ENCODE data around the gene EHD2. TPM values are rescaled to one million over a fixed set of nuclear protein-coding genes. Genes with fewer than 3 reads are reported as not detected.

The EHD2 gene
- total and polyA plus RNA-seq, 2 of the 4 experiments (the other 2 are of a cell fraction): 35.3 to 181 TPM

- peak overlapping the region; percentile 97 for H2BK5ac ChIP-seq (ENCODE audit: low read depth, low read length, poor library complexity, severe bottlenecking)
- peaks cover 49% of the 10 kb centered on the region for H3K9me1 ChIP-seq (ENCODE audit: insufficient read depth, low read length)
- peaks cover 58% of the 10 kb centered on the region for H4K20me1 ChIP-seq (ENCODE audit: insufficient read depth, low read length)
- H4K8ac ChIP-seq (ENCODE audit: low read depth in 2 of 2, low read length in 2 of 2): peak overlapping the region; percentile 23 to 79; a peak in 3 of 4 replicates
- H3K36me3 ChIP-seq (ENCODE audit: control insufficient read depth, insufficient read depth, low read length): peaks cover 2% of the 10 kb centered on the region
- H2BK15ac ChIP-seq (ENCODE audit: low read depth, low read length): peak overlapping the region; percentile 75; the same call in 2 of the 3 replicates
- H3K27me3 ChIP-seq (ENCODE audit: control insufficient read depth, insufficient read depth, low read length): no peaks in the 10 kb centered on the region
- H3K4me2 ChIP-seq (ENCODE audit: low read depth, low read length): peak overlapping the region; percentile 82
- peak overlapping the region; percentile 94 for H2AK5ac ChIP-seq (ENCODE audit: low read depth, low read length)
- H3K4ac ChIP-seq (ENCODE audit: low read depth, low read length): peak overlapping the region; percentile 94
- CTCF ChIA-PET: interaction anchor here (1.0 kb wide), 1 partner anchor 64 kb away, joined by 3 read pairs; no protein-coding TSS in a partner anchor
- H3K79me1 ChIP-seq (ENCODE audit: low read depth in 1 of 2, low read length in 2 of 2): peaks cover 39 to 88% of the 10 kb centered on the region in 2 experiments
- peak overlapping the region; percentile 64; the same call in 1 of the 2 replicates for H3K56ac ChIP-seq (ENCODE audit: extremely low read depth, insufficient read depth, low read length)
- H3K23ac ChIP-seq (ENCODE audit: low read depth, low read length): peak overlapping the region; percentile 84; the same call in 1 of the 2 replicates
- dilution Hi-C loops (cut with HindIII; ENCODE audit: low sequenced_read_pairs, unreplicated experiment): no loop called here
- H2AFZ ChIP-seq (replicated peaks; ENCODE audit: low read length, poor library complexity): peak overlapping the region; percentile 50
- WGBS, 2 experiments (ENCODE audit: extremely low coverage in 2 of 2, insufficient read length in 1 of 2): 48% methylated on average over 11 of the region's 24 CpGs; no CpG with 5 or more reads in 1 of the 2 experiments
- POLR2A ChIA-PET (ENCODE audit: unreplicated experiment): no interaction called here
- H3K4me1 ChIP-seq (ENCODE audit: control insufficient read depth, insufficient read depth, low read length): peaks cover 35% of the 10 kb centered on the region
- H4K91ac ChIP-seq (ENCODE audit: insufficient read depth, low read depth, low read length): peak overlapping the region; percentile 95
- H3K27ac ChIP-seq (ENCODE audit: insufficient read depth, low read length): peak overlapping the region; percentile 83
- no TSS peak for BruUV-seq (replicated peaks)
- H3K14ac ChIP-seq (replicated peaks; ENCODE audit: low read depth, low read length): peak overlapping the region; percentile 93
- peak overlapping the region; percentile 61 for H2AK9ac ChIP-seq (replicated peaks; ENCODE audit: low read depth, low read length, poor library complexity)
- H2BK20ac ChIP-seq (ENCODE audit: low read depth, low read length): peak overlapping the region; percentile 86
- peak overlapping the region; percentile 12; the same call in 1 of the 2 replicates for H3K9ac ChIP-seq (ENCODE audit: low read depth, low read length)
- DNase-seq: peak; percentile 99
- intact Hi-C loops (cut with micrococcal nuclease): loop anchor here (1.0 to 10.0 kb wide), 3 partner anchors 55 to 149 kb away; partner anchors contain the start of genes BICRA, NAPA and NOP53
- H3K9me3 ChIP-seq (ENCODE audit: control insufficient read depth, insufficient read depth, low read length): no peaks in the 10 kb centered on the region
- in situ Hi-C loops (cut with MboI; ENCODE audit: low sequenced_read_pairs): no loop called here
- H3K4me3 ChIP-seq (ENCODE audit: insufficient read depth, low read depth, low read length): no peak overlapping the region; the same call in 1 of the 2 replicates
- ATAC-seq (ENCODE audit: low read depth): peak; percentile 80
- peak overlapping the region; percentile 79 for H4K5ac ChIP-seq (ENCODE audit: low read depth, low read length)
- peak overlapping the region; percentile 86 for H2BK120ac ChIP-seq (ENCODE audit: low read depth, low read length)
- peak overlapping the region; percentile 86 for H3K18ac ChIP-seq (ENCODE audit: low read depth, low read length)
- TF ChIP-seq CHD1 (IDR thresholded peaks at IDR 0.05; ENCODE audit: low read depth, low read length): no peak; the same call in 1 of the 2 replicates
- TF ChIP-seq NFE2L2 (IDR thresholded peaks at IDR 0.05; ENCODE audit: low read depth, low read length): peak; percentile 95
- peak; percentile 91 for TF ChIP-seq RFX5 (IDR thresholded peaks at IDR 0.05; ENCODE audit: low read depth, low read length)
- no peak for TF ChIP-seq MXI1 (IDR thresholded peaks at IDR 0.05; ENCODE audit: borderline replicate concordance, low read depth, low read length)
- TF ChIP-seq CTCF (conservative IDR thresholded peaks at IDR 0.05; ENCODE audit: low read depth, low read length): no peak
- peak; percentile 99 for TF ChIP-seq CEBPB (IDR thresholded peaks at IDR 0.05; ENCODE audit: low read depth, low read length)
- TF ChIP-seq RAD21 (IDR thresholded peaks at IDR 0.05; ENCODE audit: low read length): peak; percentile 17; the same call in 1 of the 2 replicates
- peak; percentile 23; the same call in 1 of the 2 replicates for TF ChIP-seq FOS (IDR thresholded peaks at IDR 0.05; ENCODE audit: low read depth, low read length)
- no peak for TF ChIP-seq USF2 (IDR thresholded peaks at IDR 0.05; ENCODE audit: low read depth, low read length)
- TF ChIP-seq BHLHE40 (IDR thresholded peaks at IDR 0.05; ENCODE audit: low read depth, low read length): no peak
- no peak for TF ChIP-seq MAZ (IDR thresholded peaks at IDR 0.05; ENCODE audit: borderline replicate concordance, low read depth, low read length)
- TF ChIP-seq RCOR1 (IDR thresholded peaks at IDR 0.05; ENCODE audit: insufficient replicate concordance, low read length): no peak
- no peak for TF ChIP-seq SMC3 (IDR thresholded peaks at IDR 0.05; ENCODE audit: low read depth, low read length)
Measured at GRCh38 chr19:47663911-47664771, 49.1 kb upstream of the EHD2 start.

All from IMR-90 (cell line).